HG03175 (cell line): Measurements from ENCODE around the gene SEC14L3.
"Not testable (repeated sequence)": the region's sequence is repeated elsewhere in the genome, so short reads cannot be mapped to it uniquely, and the experiment has no call there.

ENCODE experiments used
- ATAC-seq: cut with Tn5 transposase; IDR thresholded peaks from one replicate; pipeline ENCODE4 v1.9.1; 2021; ENCODE audit warnings: mild to moderate bottlenecking, moderate library complexity; ENCODE audit not compliant: unreplicated experiment

Gene SEC14L3

DNA sequence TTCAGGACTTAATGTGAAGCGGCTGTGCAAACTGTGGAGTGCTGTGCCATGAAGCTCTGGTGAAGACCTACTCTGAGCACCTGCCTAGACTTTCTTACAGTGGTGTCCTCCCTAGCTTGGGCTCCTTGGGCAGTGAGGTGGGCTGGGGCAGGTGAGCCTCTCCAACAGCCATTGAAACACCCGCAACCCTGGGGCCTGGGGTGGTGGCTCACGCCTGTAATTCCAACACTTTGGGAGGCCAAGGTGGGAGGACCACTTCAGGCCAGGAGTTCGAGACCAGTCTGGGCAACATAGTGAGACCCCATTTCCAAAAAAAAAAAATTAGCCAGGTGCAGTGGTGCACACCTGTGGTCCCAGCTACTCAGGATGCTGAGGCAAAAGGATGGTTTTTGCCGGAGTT, 14.3 kb upstream of the SEC14L3 start:
- no peak for ATAC-seq

GRCh38 chr22:30485362-30485988, 13.7 kb upstream of the SEC14L3 start:
- peak; percentile 43 for ATAC-seq

- no peak for ATAC-seq
Observed at GRCh38 chr22:30483169-30483568, 11.4 kb upstream of the SEC14L3 start.

GRCh38 chr22:30481711-30482110, 9.9 kb upstream of the SEC14L3 start:
- no peak for ATAC-seq

DNA sequence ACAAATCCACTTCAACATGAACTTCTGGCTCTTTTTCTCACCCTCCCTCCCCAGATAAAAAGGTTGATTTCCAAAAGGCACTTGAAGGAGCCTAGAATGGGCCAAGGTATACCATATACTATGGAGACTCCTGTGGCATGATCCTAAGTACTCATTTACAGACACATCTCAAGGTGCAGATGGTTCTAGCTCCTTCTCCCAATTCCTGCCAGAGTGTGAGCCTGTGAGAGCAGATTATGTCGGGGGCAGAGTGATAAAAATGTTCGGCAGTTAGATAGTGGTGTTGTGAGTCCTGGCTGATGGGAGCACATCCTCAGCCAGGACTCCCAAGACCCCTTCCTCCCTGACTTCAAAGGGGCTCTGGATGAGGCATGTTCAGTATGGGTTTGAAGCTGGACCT, 8.2 kb upstream of the SEC14L3 start:
- ATAC-seq, result no peak

- no peak for ATAC-seq
Observed at GRCh38 chr22:30474683-30475424, 3.0 kb upstream of the SEC14L3 start.

- ATAC-seq, result no peak
Observed at GRCh38 chr22:30474121-30474520, 2.3 kb upstream of the SEC14L3 start.

GRCh38 chr22:30472994-30473720, 1.3 kb upstream of the SEC14L3 start:
- ATAC-seq, result no peak

- no peak for ATAC-seq
Observed at GRCh38 chr22:30470655-30471054, 1.2 kb downstream of the SEC14L3 start.

GRCh38 chr22:30469165-30469564, 2.7 kb downstream of the SEC14L3 start:
- no peak for ATAC-seq

DNA sequence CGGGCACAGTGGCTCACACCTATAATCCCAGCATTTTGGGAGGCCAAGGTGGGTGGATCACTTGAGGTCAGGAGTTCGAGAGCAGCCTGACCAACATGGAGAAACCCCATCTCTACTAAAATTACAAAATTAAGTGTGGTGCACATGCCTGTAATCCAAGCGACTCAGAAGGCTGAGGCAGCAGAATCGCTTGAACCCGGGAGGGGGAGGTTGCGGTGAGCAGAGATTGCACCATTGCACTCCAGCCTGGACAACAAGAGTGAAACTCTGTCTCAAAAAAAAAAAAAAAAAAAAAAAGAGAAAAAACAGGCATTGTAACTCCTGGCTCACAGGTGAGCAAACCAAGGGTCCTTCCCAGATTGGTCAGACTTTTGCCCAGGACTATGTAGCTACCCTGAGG, 11.3 kb downstream of the SEC14L3 start:
- ATAC-seq, result not testable (repeated sequence)

GRCh38 chr22:30460147-30460546, 11.7 kb downstream of the SEC14L3 start:
- ATAC-seq, result no peak

GRCh38 chr22:30459181-30460052, 12.4 kb downstream of the SEC14L3 start:
- ATAC-seq, result no peak

- no peak for ATAC-seq
Observed at GRCh38 chr22:30457981-30458380, 13.8 kb downstream of the SEC14L3 start.

DNA sequence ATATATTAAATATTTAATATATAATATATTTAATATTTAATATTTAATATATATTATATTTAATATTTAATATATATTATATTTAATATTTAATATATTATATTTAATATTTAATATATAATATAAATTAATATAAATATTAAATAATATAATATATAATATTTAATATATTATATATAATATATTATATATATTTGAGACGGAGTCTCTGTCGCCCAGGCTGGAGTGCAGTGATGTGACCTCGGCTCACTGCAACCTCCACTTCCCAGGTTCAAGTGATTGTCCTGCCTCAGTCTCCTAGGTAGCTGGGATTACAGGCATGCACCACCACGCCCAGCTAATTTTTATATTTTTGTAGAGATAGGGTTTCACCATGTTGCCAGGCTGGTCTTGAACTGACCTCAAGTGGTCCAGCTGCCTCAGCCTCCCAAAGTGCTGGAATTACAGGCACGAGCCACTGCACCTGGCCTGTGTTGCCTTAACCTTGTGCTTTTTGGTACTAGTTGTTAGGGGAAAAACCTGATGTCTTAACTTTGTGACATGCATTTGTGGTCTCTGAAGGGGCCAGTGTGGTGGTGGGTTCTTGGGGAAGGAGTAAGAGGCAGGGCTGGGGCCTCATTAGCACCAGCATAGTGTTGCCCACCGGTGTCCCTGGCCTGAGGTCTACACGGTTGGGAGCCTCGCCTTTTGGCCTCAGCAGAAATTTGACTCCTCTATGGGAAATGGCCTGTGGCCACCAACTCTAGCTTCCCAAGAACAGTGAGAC, 16.6 kb downstream of the SEC14L3 start:
- no peak for ATAC-seq

- no peak for ATAC-seq
Observed at GRCh38 chr22:30453731-30454510, 17.9 kb downstream of the SEC14L3 start.

DNA sequence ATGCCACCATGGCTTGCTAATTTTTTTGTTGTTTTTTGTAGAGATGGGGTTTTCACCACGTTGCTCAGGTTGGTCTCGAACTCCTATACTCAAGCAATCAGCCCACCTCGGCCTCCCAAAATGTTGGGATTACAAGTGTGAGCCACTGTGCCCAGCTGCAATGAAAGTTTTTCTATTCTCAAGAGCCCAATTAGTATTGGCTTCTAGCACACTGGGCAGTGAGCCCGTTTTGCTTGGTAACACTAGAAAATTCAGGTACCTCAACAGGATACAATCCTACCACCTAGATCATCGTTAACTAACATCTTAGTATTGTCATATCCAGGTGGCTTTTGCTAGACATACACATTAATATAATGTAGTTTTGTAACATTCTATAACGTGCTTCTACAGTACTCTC, 19.0 kb downstream of the SEC14L3 start:
- no peak for ATAC-seq

DNA sequence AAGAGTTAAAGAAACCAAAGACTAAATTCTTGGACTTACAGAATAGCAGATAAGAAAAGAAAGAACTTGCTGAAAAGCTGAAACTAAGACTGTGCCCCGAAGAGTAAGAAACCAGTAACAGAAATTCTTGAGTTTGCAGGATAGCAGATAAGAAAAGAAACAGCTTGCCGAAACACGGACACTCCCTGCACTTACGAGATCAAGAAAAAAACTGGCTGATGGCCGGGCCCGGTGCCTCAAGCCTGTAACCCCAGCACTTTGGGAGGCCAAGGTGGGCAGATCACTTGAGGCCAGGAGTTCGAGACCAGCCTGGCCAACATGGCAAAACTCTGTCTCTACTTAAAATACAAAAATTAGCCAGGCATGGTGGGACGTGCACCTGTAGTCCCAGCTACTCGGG, 20.3 kb downstream of the SEC14L3 start:
- not testable (repeated sequence) for ATAC-seq

DNA sequence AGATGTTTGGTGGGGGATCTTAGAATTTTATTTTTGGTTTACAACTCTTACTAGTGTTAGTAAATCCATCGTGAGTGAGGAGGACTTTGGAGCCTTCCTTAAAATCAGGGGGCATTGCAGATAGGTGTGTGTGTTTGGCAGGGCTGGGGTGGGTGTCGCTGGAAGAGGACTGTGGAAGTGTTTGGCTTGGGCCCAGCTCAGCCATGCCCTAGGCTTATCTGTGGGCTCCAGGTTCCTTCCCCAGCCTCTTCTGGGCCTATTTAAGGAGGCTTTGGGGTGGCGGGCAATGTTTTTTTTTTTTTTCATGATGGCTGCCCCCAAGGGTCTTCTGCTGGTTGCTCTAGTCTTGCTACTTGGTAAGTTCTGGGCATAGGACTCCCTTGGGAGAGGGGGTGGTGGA, 24.2 kb downstream of the SEC14L3 start:
- no peak for ATAC-seq
